PC-3 (cell line): ENCODE measurements around the gene GP2. TPM values are rescaled to one million over a fixed set of nuclear protein-coding genes. Genes with fewer than 3 reads are reported as not detected.

ENCODE experiments used
- ATAC-seq: fragments of 200-7000 bp; cut with Tn5 transposase; 2 replicates; pipeline ENCODE4 v1.9.1; 2020; ENCODE audit warnings: mild to moderate bottlenecking, moderate library complexity
- BruUV-seq: library from RNA; stranded (reverse); fragments of 400-500 nt; replicated peaks from 2 replicates; lab custom pipeline; 2021; lab: Mats Ljungman, UMichigan
- CTCF ChIA-PET: fragments of 300-600 bp; sonication (Branson Sonifier 250); formaldehyde crosslinking; loops from one replicate; lab custom pipeline; 2022; ENCODE audit warnings: antibody characterized with exemption; lab: Charles Lee
- POLR2A ChIA-PET: fragments of 300-600 bp; sonication (Branson Sonifier 250); formaldehyde crosslinking; loops from one replicate; lab custom pipeline; 2022; ENCODE audit warnings: antibody characterized with exemption; ENCODE audit not compliant: unreplicated experiment; lab: Charles Lee
- DNase-seq: peaks from one replicate; pipeline ENCODE4 v3.0.0-alpha.2; 2015
- H2AFZ ChIP-seq: fragments of 300-600 bp; sonication (generic); 2 replicates; pipeline ENCODE4 v1.6.0; 2016; ENCODE audit warnings: antibody characterized with exemption, low read length
- H3F3A ChIP-seq: fragments of 300-600 bp; sonication (generic); one replicate; pipeline ENCODE4 v1.6.0; 2017; ENCODE audit warnings: antibody characterized with exemption, low read length, control low read depth, mild to moderate bottlenecking; ENCODE audit not compliant: unreplicated experiment
- H3K27ac ChIP-seq: fragments of 300-600 bp; sonication (generic); 2 replicates; pipeline ENCODE4 v1.5.1; 2016; ENCODE audit warnings: mild to moderate bottlenecking, low read length
- H3K27me3 ChIP-seq: fragments of 300-600 bp; sonication (generic); 2 replicates; pipeline ENCODE4 v1.6.1; 2016; ENCODE audit warnings: low read length, mixed read lengths
- H3K36me3 ChIP-seq: fragments of 300-600 bp; sonication (generic); 2 replicates; pipeline ENCODE4 v1.6.1; 2016; ENCODE audit warnings: low read depth, mixed run types, low read length, mixed read lengths
- H3K4me1 ChIP-seq: fragments of 300-600 bp; sonication (generic); 2 replicates; pipeline ENCODE4 v1.5.1; 2016; ENCODE audit warnings: low read length; ENCODE audit not compliant: insufficient read depth
- H3K4me2 ChIP-seq: fragments of 300-600 bp; sonication (generic); 2 replicates; pipeline ENCODE4 v1.6.0; 2016; ENCODE audit warnings: low read length
- H3K4me3 ChIP-seq: fragments of 300-600 bp; sonication (generic); 2 replicates; pipeline ENCODE4 v1.5.1; 2016; ENCODE audit warnings: mild to moderate bottlenecking, low read length, mixed read lengths
- H3K79me2 ChIP-seq: fragments of 300-600 bp; sonication (generic); 2 replicates; pipeline ENCODE4 v1.6.1; 2017; ENCODE audit warnings: low read length, mixed read lengths
- H3K9ac ChIP-seq: fragments of 300-600 bp; sonication (generic); 2 replicates; pipeline ENCODE4 v1.6.0; 2016; ENCODE audit warnings: mild to moderate bottlenecking, low read length
- H3K9me2 ChIP-seq: fragments of 300-600 bp; sonication (generic); replicated peaks from 2 replicates; pipeline ENCODE4 v1.6.1; 2016; ENCODE audit warnings: mixed run types, low read length, mixed read lengths
- H3K9me3 ChIP-seq: fragments of 300-600 bp; sonication (generic); 2 replicates; pipeline ENCODE4 v1.6.1; 2016; ENCODE audit warnings: low read length, mixed read lengths
- H4K20me1 ChIP-seq: fragments of 300-600 bp; sonication (generic); 2 replicates; pipeline ENCODE4 v1.6.1; 2016; ENCODE audit warnings: low read length, mixed read lengths
- CTCF ChIP-seq: fragments of 300-600 bp; sonication (generic); conservative IDR thresholded peaks from 2 replicates; pipeline ENCODE4 v1.5.1; 2017; ENCODE audit warnings: antibody characterized with exemption, low read depth, mild to moderate bottlenecking, low read length
- EZH2 ChIP-seq: fragments of 300-600 bp; sonication (generic); IDR thresholded peaks from one replicate; pipeline ENCODE4 v1.6.1; 2017; ENCODE audit warnings: antibody characterized with exemption, mild to moderate bottlenecking, low read length; ENCODE audit not compliant: unreplicated experiment
- EZH2phosphoT487 ChIP-seq: fragments of 300-600 bp; sonication (generic); IDR thresholded peaks from 2 replicates; pipeline ENCODE4 v1.6.1; 2018; ENCODE audit warnings: mild to moderate bottlenecking, antibody characterized with exemption, low read length, borderline replicate concordance
- intact Hi-C: fragments of 100-400 bp; cut with micrococcal nuclease; formaldehyde crosslinking; loops from 2 replicates; pipeline ENCODE4 v1.9.0; 2023
- total RNA-seq: library from RNA; depleted of rRNA; stranded (reverse); fragments of >200 nt; gene quantifications from 2 replicates; pipeline ENCODE4 v1.2.3, GENCODE V29; 2014

Gene GP2
- total RNA-seq, 1 experiment from 2014 or later: not detected

- DNase-seq (no peak), ATAC-seq (no peak)
- Histone ChIP-seq H3K9ac (no peak overlapping the region), H3K27ac (no peak overlapping the region), H3K9me3 (no peaks in the 10 kb centered on the region), H2AFZ (no peak overlapping the region), H3K27me3 (no peaks in the 10 kb centered on the region), H3K4me2 (no peak overlapping the region), H4K20me1 (no peaks in the 10 kb centered on the region), H3F3A (no peaks in the 10 kb centered on the region), H3K79me2 (no peaks in the 10 kb centered on the region), H3K4me1 (no peaks in the 10 kb centered on the region), H3K4me3 (no peak overlapping the region), H3K9me2 (no peaks in the 10 kb centered on the region), H3K36me3 (no peaks in the 10 kb centered on the region)
- ChIA-PET CTCF (no interaction called here), POLR2A (no interaction called here)
- intact Hi-C loops: no loop called here
- TF ChIP-seq CTCF (no peak), EZH2phosphoT487 (no peak), EZH2 (no peak)
- no TSS peak for BruUV-seq
Measured at GRCh38 chr16:20268409-20268808, 58.9 kb downstream of the GP2 start.

- ATAC-seq (no peak), DNase-seq (no peak)
- H3K9ac ChIP-seq: no peak overlapping the region
- ChIA-PET POLR2A (no interaction called here), CTCF (no interaction called here)
- H3F3A ChIP-seq: no peaks in the 10 kb centered on the region
- H2AFZ ChIP-seq: no peak overlapping the region
- H3K79me2 ChIP-seq: no peaks in the 10 kb centered on the region
- H3K4me3 ChIP-seq: no peak overlapping the region
- H3K27me3 ChIP-seq: no peaks in the 10 kb centered on the region
- H3K27ac ChIP-seq: no peak overlapping the region
- TF ChIP-seq EZH2phosphoT487: no peak
- TF ChIP-seq EZH2: no peak
- no peak for TF ChIP-seq CTCF
- H3K9me2 ChIP-seq: no peaks in the 10 kb centered on the region
- no peak overlapping the region for H3K4me2 ChIP-seq
- BruUV-seq: no TSS peak
- H3K36me3 ChIP-seq: no peaks in the 10 kb centered on the region
- no peaks in the 10 kb centered on the region for H3K9me3 ChIP-seq
- H4K20me1 ChIP-seq: no peaks in the 10 kb centered on the region
- intact Hi-C loops: no loop called here
- H3K4me1 ChIP-seq: no peaks in the 10 kb centered on the region
Measured at GRCh38 chr16:20265019-20265418, 62.3 kb downstream of the GP2 start.

GRCh38 chr16:20263138-20263855 lies 64.0 kb downstream of the GP2 start:
- DNase-seq (no peak), ATAC-seq (no peak)
- Histone ChIP-seq H3K36me3 (no peaks in the 10 kb centered on the region), H2AFZ (no peak overlapping the region), H3K9me2 (no peaks in the 10 kb centered on the region), H3F3A (no peaks in the 10 kb centered on the region), H3K4me2 (no peak overlapping the region), H3K27me3 (no peaks in the 10 kb centered on the region), H3K9me3 (no peaks in the 10 kb centered on the region), H3K27ac (no peak overlapping the region), H3K4me3 (no peak overlapping the region), H4K20me1 (no peaks in the 10 kb centered on the region), H3K9ac (no peak overlapping the region), H3K79me2 (no peaks in the 10 kb centered on the region), H3K4me1 (no peaks in the 10 kb centered on the region)
- no peak for TF ChIP-seq EZH2phosphoT487
- TF ChIP-seq EZH2: no peak
- no peak for TF ChIP-seq CTCF
- CTCF ChIA-PET: no interaction called here
- intact Hi-C loops: no loop called here
- POLR2A ChIA-PET: no interaction called here
- BruUV-seq: no TSS peak
